HEK293 (cell line): ENCODE measurements around the gene C14orf93.

Source experiments
- CTCF ChIA-PET: fragments of 350-600 bp; formaldehyde crosslinking; extraction: SDS; loops from one replicate; lab custom pipeline; 2021; ENCODE audit warnings: antibody characterized with exemption; lab: Yijun Ruan, JAX
- POLR2A ChIA-PET: fragments of 300-600 bp; formaldehyde crosslinking; extraction: SDS; loops from one replicate; lab custom pipeline; 2020; ENCODE audit warnings: antibody characterized with exemption, inconsistent platforms; lab: Yijun Ruan, JAX
- H3K27ac ChIP-seq: fragments of 200-500 bp; sonication (Bioruptor generic); 2 replicates; pipeline ENCODE4 v1.5.1; 2014; ENCODE audit warnings: low read depth, low read length, control low read depth, inconsistent platforms; ENCODE audit errors: extremely low read depth
- H3K36me3 ChIP-seq, 2 experiments: fragments of 200-500 bp in 1 of 2; sonication (Bioruptor generic) in 1 of 2; 1 replicate in 1 of 2; 2 replicates in 1 of 2; pipeline ENCODE4 v1.5.1; 2014 to 2017; ENCODE audit warnings: inconsistent platforms in 2 of 2, low read length in 2 of 2; ENCODE audit not compliant: control insufficient read depth in 2 of 2, insufficient read depth in 1 of 2
- H3K4me1 ChIP-seq: fragments of 200-500 bp; sonication (Bioruptor generic); 2 replicates; pipeline ENCODE4 v1.5.1; 2014; ENCODE audit warnings: mild to moderate bottlenecking, low read length, inconsistent platforms; ENCODE audit not compliant: control insufficient read depth, insufficient read depth
- H3K4me3 ChIP-seq: 2 replicates; pipeline ENCODE4 v1.5.1; 2011; ENCODE audit warnings: low read depth, mild to moderate bottlenecking, control low read depth, low read length, moderate library complexity
- H3K9me3 ChIP-seq: fragments of 200-500 bp; sonication (Bioruptor generic); 2 replicates; pipeline ENCODE4 v1.5.1; 2014; ENCODE audit warnings: low read depth, low read length, inconsistent platforms; ENCODE audit not compliant: control insufficient read depth, insufficient read depth
- BCL11B ChIP-seq: fragments of 450-650 bp; formaldehyde crosslinking; IDR thresholded peaks from 2 replicates; pipeline ENCODE4 v1.5.1; 2016; ENCODE audit warnings: low read depth, missing biosample characterization, missing genetic modification characterization
- EGR2 ChIP-seq: fragments of 450-650 bp; formaldehyde crosslinking; IDR thresholded peaks from 2 replicates; pipeline ENCODE4 v1.5.1; 2016; ENCODE audit warnings: low read depth, missing biosample characterization, missing genetic modification characterization
- KLF16 ChIP-seq: fragments of 450-650 bp; formaldehyde crosslinking; IDR thresholded peaks from 2 replicates; pipeline ENCODE4 v1.5.1; 2017; ENCODE audit warnings: missing biosample characterization, missing genetic modification characterization
- SP2 ChIP-seq: fragments of 450-650 bp; formaldehyde crosslinking; IDR thresholded peaks from 2 replicates; pipeline ENCODE4 v1.5.1; 2016; ENCODE audit warnings: missing biosample characterization, missing genetic modification characterization
- SP3 ChIP-seq: fragments of 450-650 bp; formaldehyde crosslinking; IDR thresholded peaks from 2 replicates; pipeline ENCODE4 v1.5.1; 2016; ENCODE audit warnings: missing biosample characterization, missing genetic modification characterization
- SP7 ChIP-seq: fragments of 450-650 bp; formaldehyde crosslinking; IDR thresholded peaks from 2 replicates; pipeline ENCODE4 v1.5.1; 2016; ENCODE audit warnings: missing biosample characterization, missing genetic modification characterization
- ZBTB17 ChIP-seq: fragments of 450-650 bp; formaldehyde crosslinking; IDR thresholded peaks from 2 replicates; pipeline ENCODE4 v1.5.1; 2016; ENCODE audit warnings: missing biosample characterization, missing genetic modification characterization
- ZBTB20 ChIP-seq: fragments of 450-650 bp; formaldehyde crosslinking; IDR thresholded peaks from 2 replicates; pipeline ENCODE4 v1.5.1; 2016; ENCODE audit warnings: missing biosample characterization, missing genetic modification characterization
- ZBTB8A ChIP-seq: fragments of 450-650 bp; formaldehyde crosslinking; IDR thresholded peaks from 2 replicates; pipeline ENCODE4 v1.5.1; 2016; ENCODE audit warnings: missing biosample characterization, missing genetic modification characterization
- ZEB2 ChIP-seq: fragments of 450-650 bp; formaldehyde crosslinking; IDR thresholded peaks from 2 replicates; pipeline ENCODE4 v1.5.1; 2016; ENCODE audit warnings: missing biosample characterization, missing genetic modification characterization
- ZFHX2 ChIP-seq: fragments of 450-650 bp; formaldehyde crosslinking; conservative IDR thresholded peaks from 2 replicates; pipeline ENCODE4 v1.5.1; 2016; ENCODE audit warnings: missing biosample characterization, missing genetic modification characterization
- ZNF146 ChIP-seq: fragments of 450-650 bp; formaldehyde crosslinking; IDR thresholded peaks from 2 replicates; pipeline ENCODE4 v1.5.1; 2016; ENCODE audit warnings: missing biosample characterization, missing genetic modification characterization
- ZNF202 ChIP-seq: fragments of 450-650 bp; formaldehyde crosslinking; IDR thresholded peaks from 2 replicates; pipeline ENCODE4 v1.5.1; 2016; ENCODE audit warnings: missing biosample characterization, missing genetic modification characterization, borderline replicate concordance
- ZNF223 ChIP-seq: fragments of 450-650 bp; formaldehyde crosslinking; IDR thresholded peaks from 2 replicates; pipeline ENCODE4 v1.5.1; 2016; ENCODE audit warnings: missing biosample characterization, missing genetic modification characterization
- ZNF324 ChIP-seq: fragments of 450-650 bp; formaldehyde crosslinking; IDR thresholded peaks from 2 replicates; pipeline ENCODE4 v1.5.1; 2016; ENCODE audit warnings: missing biosample characterization, missing genetic modification characterization
- ZNF335 ChIP-seq: fragments of 450-650 bp; formaldehyde crosslinking; conservative IDR thresholded peaks from 2 replicates; pipeline ENCODE4 v1.5.1; 2016; ENCODE audit warnings: missing biosample characterization, missing genetic modification characterization
- ZNF37A ChIP-seq: fragments of 450-650 bp; IDR thresholded peaks from 2 replicates; pipeline ENCODE4 v1.5.1; 2018; ENCODE audit warnings: missing biosample characterization, missing genetic modification characterization
- ZNF561 ChIP-seq: fragments of 450-650 bp; IDR thresholded peaks from 2 replicates; pipeline ENCODE4 v1.5.1; 2018; ENCODE audit warnings: missing biosample characterization, missing genetic modification characterization, borderline replicate concordance
- ZNF600 ChIP-seq: fragments of 450-650 bp; formaldehyde crosslinking; IDR thresholded peaks from 2 replicates; pipeline ENCODE4 v1.5.1; 2016; ENCODE audit warnings: missing biosample characterization, missing genetic modification characterization
- ZNF629 ChIP-seq: fragments of 450-650 bp; formaldehyde crosslinking; IDR thresholded peaks from 2 replicates; pipeline ENCODE4 v1.5.1; 2017; ENCODE audit warnings: missing biosample characterization, missing genetic modification characterization
- ZNF654 ChIP-seq: fragments of 450-650 bp; formaldehyde crosslinking; IDR thresholded peaks from 2 replicates; pipeline ENCODE4 v1.5.1; 2016; ENCODE audit warnings: low read depth, missing biosample characterization, missing genetic modification characterization
- ZNF664 ChIP-seq: fragments of 450-650 bp; formaldehyde crosslinking; IDR thresholded peaks from 2 replicates; pipeline ENCODE4 v1.5.1; 2016; ENCODE audit warnings: missing biosample characterization, missing genetic modification characterization
- TF ChIP-seq, protein P1 (sequence below): fragments of 450-650 bp; formaldehyde crosslinking; IDR thresholded peaks from 2 replicates; pipeline ENCODE4 v1.5.1; 2016; ENCODE audit warnings: missing biosample characterization, missing genetic modification characterization
- TF ChIP-seq, protein P2 (sequence below): fragments of 450-650 bp; formaldehyde crosslinking; IDR thresholded peaks from 2 replicates; pipeline ENCODE4 v1.5.1; 2016; ENCODE audit warnings: missing biosample characterization, missing genetic modification characterization
- TF ChIP-seq, protein P3 (sequence below): fragments of 450-650 bp; formaldehyde crosslinking; IDR thresholded peaks from 2 replicates; pipeline ENCODE4 v1.5.1; 2016; ENCODE audit warnings: missing biosample characterization, missing genetic modification characterization
- TF ChIP-seq, protein P4 (sequence below): fragments of 450-650 bp; formaldehyde crosslinking; IDR thresholded peaks from 2 replicates; pipeline ENCODE4 v1.5.1; 2016; ENCODE audit warnings: missing biosample characterization, missing genetic modification characterization
- TF ChIP-seq, protein P5 (sequence below): fragments of 450-650 bp; formaldehyde crosslinking; IDR thresholded peaks from 2 replicates; pipeline ENCODE4 v1.5.1; 2016; ENCODE audit warnings: missing biosample characterization, missing genetic modification characterization
- TF ChIP-seq, protein P6 (sequence below): fragments of 450-650 bp; formaldehyde crosslinking; IDR thresholded peaks from 2 replicates; pipeline ENCODE4 v1.5.1; 2017; ENCODE audit warnings: missing biosample characterization, missing genetic modification characterization

The C14orf93 gene

DNA sequence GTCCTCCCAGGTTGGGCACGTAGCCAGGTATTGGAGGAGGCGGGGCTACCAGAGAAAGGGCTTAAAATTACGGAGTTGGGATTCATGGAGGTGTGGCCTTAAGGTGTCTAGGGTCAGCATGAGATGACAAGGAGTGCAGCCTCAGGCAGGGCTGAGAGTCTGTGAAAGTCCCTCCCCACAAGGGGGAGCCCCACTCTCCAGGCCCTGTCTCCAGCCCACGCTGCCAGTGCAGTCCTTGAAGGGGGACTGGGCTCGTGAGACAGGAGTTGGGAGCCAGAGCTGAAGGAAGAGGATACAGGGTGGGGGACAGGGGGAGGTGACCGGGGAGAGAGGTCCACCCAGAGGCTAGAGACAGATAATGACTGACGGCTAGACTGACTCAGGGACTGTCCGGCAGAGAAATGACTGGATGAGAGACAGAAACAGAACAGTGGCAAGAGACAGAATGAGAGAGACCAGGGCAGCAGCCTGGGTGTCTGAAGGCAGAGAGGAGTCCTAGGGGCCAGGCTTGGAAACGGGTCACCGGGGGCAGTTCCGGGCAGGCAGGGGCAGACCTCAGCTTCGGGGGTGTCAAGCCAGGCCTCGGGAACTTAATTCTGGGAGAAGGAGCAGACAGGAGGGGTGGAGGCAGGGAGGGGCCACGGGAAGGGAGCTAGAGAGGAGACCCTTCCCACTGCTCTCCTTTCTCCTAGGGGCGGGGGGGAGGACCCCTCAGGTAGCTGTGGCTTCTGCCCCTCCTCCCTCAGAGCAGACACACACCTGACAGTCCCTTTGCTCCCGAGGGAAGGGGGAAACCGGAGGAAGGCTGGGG lies 46.4 kb upstream of the C14orf93 start:
- POLR2A ChIA-PET: interaction anchor here (0.7 to 2.1 kb wide), 9 partner anchors 13 to 136 kb away, joined by 3 to 8 read pairs (median 4); partner anchors contain the start of genes ACIN1 and AJUBA
- Histone ChIP-seq H3K4me1 (peaks cover 4% of the 10 kb centered on the region; the same call in 1 of the 2 replicates), H3K9me3 (no peaks in the 10 kb centered on the region), H3K4me3 (peak overlapping the region; percentile 65), H3K36me3 (peaks cover 21 to 63% of the 10 kb centered on the region in 2 experiments)
- CTCF ChIA-PET: interaction anchor here (0.5 to 16.2 kb wide), 16 partner anchors 10 to 167 kb away, joined by 3 to 469 read pairs (median 4); partner anchors contain the start of genes AJUBA and HAUS4
- peak; percentile 31 for TF ChIP-seq SP7 (tag by site-specific recombination)
- peak; percentile 22; the same call in 1 of the 2 replicates for TF ChIP-seq ZNF335 (tag by site-specific recombination)
- 0 out of 2 replicates have a peak, but pooled peaks have one; percentile 30 for TF ChIP-seq ZNF324
- TF ChIP-seq ZEB2 (tag by site-specific recombination): peak; percentile 45
- TF ChIP-seq BCL11B (tag by site-specific recombination): no peak
- TF ChIP-seq, protein P1, sequence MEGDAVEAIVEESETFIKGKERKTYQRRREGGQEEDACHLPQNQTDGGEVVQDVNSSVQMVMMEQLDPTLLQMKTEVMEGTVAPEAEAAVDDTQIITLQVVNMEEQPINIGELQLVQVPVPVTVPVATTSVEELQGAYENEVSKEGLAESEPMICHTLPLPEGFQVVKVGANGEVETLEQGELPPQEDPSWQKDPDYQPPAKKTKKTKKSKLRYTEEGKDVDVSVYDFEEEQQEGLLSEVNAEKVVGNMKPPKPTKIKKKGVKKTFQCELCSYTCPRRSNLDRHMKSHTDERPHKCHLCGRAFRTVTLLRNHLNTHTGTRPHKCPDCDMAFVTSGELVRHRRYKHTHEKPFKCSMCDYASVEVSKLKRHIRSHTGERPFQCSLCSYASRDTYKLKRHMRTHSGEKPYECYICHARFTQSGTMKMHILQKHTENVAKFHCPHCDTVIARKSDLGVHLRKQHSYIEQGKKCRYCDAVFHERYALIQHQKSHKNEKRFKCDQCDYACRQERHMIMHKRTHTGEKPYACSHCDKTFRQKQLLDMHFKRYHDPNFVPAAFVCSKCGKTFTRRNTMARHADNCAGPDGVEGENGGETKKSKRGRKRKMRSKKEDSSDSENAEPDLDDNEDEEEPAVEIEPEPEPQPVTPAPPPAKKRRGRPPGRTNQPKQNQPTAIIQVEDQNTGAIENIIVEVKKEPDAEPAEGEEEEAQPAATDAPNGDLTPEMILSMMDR (tag by site-specific recombination): peak; percentile 91
- TF ChIP-seq ZBTB20 (tag by site-specific recombination): peak; percentile 36; the same call in 1 of the 2 replicates
- peak; percentile 76 for TF ChIP-seq ZFHX2 (tag by site-specific recombination)
- peak; percentile 82 for TF ChIP-seq ZBTB17 (tag by site-specific recombination)
- no peak for TF ChIP-seq ZNF664 (tag by site-specific recombination)
- TF ChIP-seq ZNF202: no peak
- TF ChIP-seq ZNF629 (tag by site-specific recombination): no peak
- peak; percentile 6; the same call in 1 of the 2 replicates for TF ChIP-seq ZNF654
- TF ChIP-seq, protein P2, sequence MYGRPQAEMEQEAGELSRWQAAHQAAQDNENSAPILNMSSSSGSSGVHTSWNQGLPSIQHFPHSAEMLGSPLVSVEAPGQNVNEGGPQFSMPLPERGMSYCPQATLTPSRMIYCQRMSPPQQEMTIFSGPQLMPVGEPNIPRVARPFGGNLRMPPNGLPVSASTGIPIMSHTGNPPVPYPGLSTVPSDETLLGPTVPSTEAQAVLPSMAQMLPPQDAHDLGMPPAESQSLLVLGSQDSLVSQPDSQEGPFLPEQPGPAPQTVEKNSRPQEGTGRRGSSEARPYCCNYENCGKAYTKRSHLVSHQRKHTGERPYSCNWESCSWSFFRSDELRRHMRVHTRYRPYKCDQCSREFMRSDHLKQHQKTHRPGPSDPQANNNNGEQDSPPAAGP (tag by site-specific recombination): peak; percentile 7; the same call in 1 of the 2 replicates
- TF ChIP-seq, protein P3, sequence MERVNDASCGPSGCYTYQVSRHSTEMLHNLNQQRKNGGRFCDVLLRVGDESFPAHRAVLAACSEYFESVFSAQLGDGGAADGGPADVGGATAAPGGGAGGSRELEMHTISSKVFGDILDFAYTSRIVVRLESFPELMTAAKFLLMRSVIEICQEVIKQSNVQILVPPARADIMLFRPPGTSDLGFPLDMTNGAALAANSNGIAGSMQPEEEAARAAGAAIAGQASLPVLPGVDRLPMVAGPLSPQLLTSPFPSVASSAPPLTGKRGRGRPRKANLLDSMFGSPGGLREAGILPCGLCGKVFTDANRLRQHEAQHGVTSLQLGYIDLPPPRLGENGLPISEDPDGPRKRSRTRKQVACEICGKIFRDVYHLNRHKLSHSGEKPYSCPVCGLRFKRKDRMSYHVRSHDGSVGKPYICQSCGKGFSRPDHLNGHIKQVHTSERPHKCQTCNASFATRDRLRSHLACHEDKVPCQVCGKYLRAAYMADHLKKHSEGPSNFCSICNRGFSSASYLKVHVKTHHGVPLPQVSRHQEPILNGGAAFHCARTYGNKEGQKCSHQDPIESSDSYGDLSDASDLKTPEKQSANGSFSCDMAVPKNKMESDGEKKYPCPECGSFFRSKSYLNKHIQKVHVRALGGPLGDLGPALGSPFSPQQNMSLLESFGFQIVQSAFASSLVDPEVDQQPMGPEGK (tag by site-specific recombination): peak; percentile 78
- TF ChIP-seq KLF16: peak; percentile 39; the same call in 1 of the 2 replicates
- TF ChIP-seq SP3 (tag by site-specific recombination): 0 out of 2 replicates have a peak, but pooled peaks have one; percentile 37
- TF ChIP-seq, protein P4, sequence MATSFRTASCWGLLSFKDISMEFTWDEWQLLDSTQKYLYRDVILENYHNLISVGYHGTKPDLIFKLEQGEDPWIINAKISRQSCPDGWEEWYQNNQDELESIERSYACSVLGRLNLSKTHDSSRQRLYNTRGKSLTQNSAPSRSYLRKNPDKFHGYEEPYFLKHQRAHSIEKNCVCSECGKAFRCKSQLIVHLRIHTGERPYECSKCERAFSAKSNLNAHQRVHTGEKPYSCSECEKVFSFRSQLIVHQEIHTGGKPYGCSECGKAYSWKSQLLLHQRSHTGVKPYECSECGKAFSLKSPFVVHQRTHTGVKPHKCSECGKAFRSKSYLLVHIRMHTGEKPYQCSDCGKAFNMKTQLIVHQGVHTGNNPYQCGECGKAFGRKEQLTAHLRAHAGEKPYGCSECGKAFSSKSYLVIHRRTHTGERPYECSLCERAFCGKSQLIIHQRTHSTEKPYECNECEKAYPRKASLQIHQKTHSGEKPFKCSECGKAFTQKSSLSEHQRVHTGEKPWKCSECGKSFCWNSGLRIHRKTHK (tag by site-specific recombination): no peak
- peak; percentile 42 for TF ChIP-seq SP2 (tag by site-specific recombination)
- TF ChIP-seq EGR2 (tag by site-specific recombination): peak; percentile 51
- TF ChIP-seq ZNF561: no peak
- TF ChIP-seq ZNF146 (tag by site-specific recombination): no peak
- TF ChIP-seq ZNF223: no peak
- TF ChIP-seq, protein P5, sequence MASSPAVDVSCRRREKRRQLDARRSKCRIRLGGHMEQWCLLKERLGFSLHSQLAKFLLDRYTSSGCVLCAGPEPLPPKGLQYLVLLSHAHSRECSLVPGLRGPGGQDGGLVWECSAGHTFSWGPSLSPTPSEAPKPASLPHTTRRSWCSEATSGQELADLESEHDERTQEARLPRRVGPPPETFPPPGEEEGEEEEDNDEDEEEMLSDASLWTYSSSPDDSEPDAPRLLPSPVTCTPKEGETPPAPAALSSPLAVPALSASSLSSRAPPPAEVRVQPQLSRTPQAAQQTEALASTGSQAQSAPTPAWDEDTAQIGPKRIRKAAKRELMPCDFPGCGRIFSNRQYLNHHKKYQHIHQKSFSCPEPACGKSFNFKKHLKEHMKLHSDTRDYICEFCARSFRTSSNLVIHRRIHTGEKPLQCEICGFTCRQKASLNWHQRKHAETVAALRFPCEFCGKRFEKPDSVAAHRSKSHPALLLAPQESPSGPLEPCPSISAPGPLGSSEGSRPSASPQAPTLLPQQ: peak; percentile 46; the same call in 1 of the 2 replicates
- TF ChIP-seq, protein P6, sequence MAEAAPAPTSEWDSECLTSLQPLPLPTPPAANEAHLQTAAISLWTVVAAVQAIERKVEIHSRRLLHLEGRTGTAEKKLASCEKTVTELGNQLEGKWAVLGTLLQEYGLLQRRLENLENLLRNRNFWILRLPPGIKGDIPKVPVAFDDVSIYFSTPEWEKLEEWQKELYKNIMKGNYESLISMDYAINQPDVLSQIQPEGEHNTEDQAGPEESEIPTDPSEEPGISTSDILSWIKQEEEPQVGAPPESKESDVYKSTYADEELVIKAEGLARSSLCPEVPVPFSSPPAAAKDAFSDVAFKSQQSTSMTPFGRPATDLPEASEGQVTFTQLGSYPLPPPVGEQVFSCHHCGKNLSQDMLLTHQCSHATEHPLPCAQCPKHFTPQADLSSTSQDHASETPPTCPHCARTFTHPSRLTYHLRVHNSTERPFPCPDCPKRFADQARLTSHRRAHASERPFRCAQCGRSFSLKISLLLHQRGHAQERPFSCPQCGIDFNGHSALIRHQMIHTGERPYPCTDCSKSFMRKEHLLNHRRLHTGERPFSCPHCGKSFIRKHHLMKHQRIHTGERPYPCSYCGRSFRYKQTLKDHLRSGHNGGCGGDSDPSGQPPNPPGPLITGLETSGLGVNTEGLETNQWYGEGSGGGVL (tag by site-specific recombination): peak; percentile 70
- TF ChIP-seq ZNF37A: no peak
- peak; percentile 64; the same call in 1 of the 2 replicates for TF ChIP-seq ZBTB8A (tag by site-specific recombination)
- TF ChIP-seq ZNF600 (tag by site-specific recombination): peak; percentile 61; the same call in 1 of the 2 replicates
- TF ChIP-seq, all 188 proteins: peak for 19
- H3K27ac ChIP-seq: peak overlapping the region; percentile 73; the same call in 1 of the 2 replicates
